Endothelial cell (in vitro differentiated cells): ENCODE results near the gene LCE3A. TPM values are rescaled to one million over a fixed set of nuclear protein-coding genes. Genes with fewer than 3 reads are reported as not detected.
"Not testable (repeated sequence)": the region's sequence is repeated elsewhere in the genome, so short reads cannot be mapped to it uniquely, and the experiment has no call there.

Source experiments
- DNase-seq: peaks from one replicate; pipeline ENCODE4 v3.0.0; 2021; ENCODE audit warnings: low spot score
- H3K27ac Mint-ChIP-seq: one replicate; pipeline ENCODE4 v1.8.0; 2021; ENCODE audit warnings: mixed read lengths, inconsistent platforms; ENCODE audit not compliant: unreplicated experiment
- H3K27me3 Mint-ChIP-seq: one replicate; pipeline ENCODE4 v1.8.0; 2021; ENCODE audit warnings: mild to moderate bottlenecking, moderate library complexity, mixed read lengths, inconsistent platforms; ENCODE audit not compliant: unreplicated experiment
- H3K36me3 Mint-ChIP-seq: one replicate; pipeline ENCODE4 v1.8.0; 2021; ENCODE audit warnings: mild to moderate bottlenecking, low read depth, mixed read lengths, inconsistent platforms; ENCODE audit not compliant: unreplicated experiment
- H3K4me1 Mint-ChIP-seq: one replicate; pipeline ENCODE4 v1.8.0; 2021; ENCODE audit warnings: mild to moderate bottlenecking, mixed read lengths, inconsistent platforms; ENCODE audit not compliant: unreplicated experiment
- H3K4me3 Mint-ChIP-seq: one replicate; pipeline ENCODE4 v1.8.0; 2021; ENCODE audit warnings: mild to moderate bottlenecking, mixed read lengths, inconsistent platforms; ENCODE audit not compliant: unreplicated experiment
- H3K9me3 Mint-ChIP-seq: one replicate; pipeline ENCODE4 v1.8.0; 2021; ENCODE audit warnings: mixed read lengths, inconsistent platforms; ENCODE audit not compliant: unreplicated experiment
- total RNA-seq: library from RNA; stranded (reverse); fragmentation: NEBNext Ultra II Directional; extraction: Animal tissue kit (Norgen Biotek cat#: 25700); gene quantifications from one replicate; pipeline ENCODE4 v1.2.1, GENCODE V29; 2021; ENCODE audit not compliant: unreplicated experiment
- TF ChIP-seq, protein P1 (sequence below): fragments of 200-600 bp; sonication (generic); IDR thresholded peaks from one replicate; pipeline ENCODE4 v1.5.0; 2021; ENCODE audit warnings: antibody characterized with exemption; ENCODE audit not compliant: unreplicated experiment

Gene LCE3A
- total RNA-seq, 1 donor from 2014 or later, result not detected

DNA sequence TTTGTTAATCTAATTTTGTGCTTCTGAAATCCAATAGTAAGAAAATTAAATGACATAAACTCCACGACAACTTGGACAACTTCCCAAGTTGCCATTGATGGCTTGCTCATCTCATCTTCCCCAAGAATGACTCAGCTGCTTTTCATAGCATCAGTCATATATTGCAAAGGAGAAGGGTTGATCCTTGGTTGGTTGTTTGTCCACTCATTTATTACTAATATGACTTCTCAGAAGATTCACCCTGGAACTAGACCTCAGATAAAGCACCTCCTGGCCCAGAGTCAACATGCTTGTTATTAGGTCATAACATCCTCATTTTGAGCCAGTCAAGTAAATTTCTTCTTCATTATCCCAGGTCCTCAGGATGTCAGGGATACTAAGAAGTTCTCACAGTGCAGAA is 40.3 kb downstream of the LCE3A start:
- DNase-seq, result no peak

DNA sequence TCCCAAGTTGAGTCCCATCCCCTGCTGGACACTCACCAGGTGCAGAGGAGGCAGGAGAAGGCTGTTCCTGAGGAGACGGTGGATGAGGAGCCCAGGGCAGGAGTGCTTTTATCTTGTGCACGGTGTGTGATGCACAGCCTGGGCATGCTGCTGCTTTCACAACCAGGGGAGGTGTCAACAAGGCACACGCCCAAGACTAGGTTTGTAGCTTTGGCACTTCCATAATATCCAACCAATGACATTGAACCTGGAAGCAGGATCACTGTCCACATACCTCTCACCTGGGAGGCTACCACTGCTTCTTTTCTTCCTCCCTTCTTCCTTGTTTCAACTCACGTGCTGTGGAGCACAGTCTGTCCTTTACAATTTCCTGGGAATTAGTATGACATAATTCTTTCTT is 42.5 kb downstream of the LCE3A start, which contains the start of gene LCE3D:
LCE3D (minus strand) TSS at position 84 of the 400 bp plus-strand sequence. CDS start 580 bp downstream, outside the sequence.
- H3K36me3 Mint-ChIP-seq, result no peaks in the 10 kb centered on the region
- H3K27me3 Mint-ChIP-seq, result no peaks in the 10 kb centered on the region
- no peak within 1 kb of the TSS for H3K27ac Mint-ChIP-seq
- H3K4me3 Mint-ChIP-seq, result no peak within 1 kb of the TSS
- TF ChIP-seq, protein P1, sequence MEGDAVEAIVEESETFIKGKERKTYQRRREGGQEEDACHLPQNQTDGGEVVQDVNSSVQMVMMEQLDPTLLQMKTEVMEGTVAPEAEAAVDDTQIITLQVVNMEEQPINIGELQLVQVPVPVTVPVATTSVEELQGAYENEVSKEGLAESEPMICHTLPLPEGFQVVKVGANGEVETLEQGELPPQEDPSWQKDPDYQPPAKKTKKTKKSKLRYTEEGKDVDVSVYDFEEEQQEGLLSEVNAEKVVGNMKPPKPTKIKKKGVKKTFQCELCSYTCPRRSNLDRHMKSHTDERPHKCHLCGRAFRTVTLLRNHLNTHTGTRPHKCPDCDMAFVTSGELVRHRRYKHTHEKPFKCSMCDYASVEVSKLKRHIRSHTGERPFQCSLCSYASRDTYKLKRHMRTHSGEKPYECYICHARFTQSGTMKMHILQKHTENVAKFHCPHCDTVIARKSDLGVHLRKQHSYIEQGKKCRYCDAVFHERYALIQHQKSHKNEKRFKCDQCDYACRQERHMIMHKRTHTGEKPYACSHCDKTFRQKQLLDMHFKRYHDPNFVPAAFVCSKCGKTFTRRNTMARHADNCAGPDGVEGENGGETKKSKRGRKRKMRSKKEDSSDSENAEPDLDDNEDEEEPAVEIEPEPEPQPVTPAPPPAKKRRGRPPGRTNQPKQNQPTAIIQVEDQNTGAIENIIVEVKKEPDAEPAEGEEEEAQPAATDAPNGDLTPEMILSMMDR, result no peak
- no peaks in the 10 kb centered on the region for H3K9me3 Mint-ChIP-seq
- DNase-seq, result no peak
- peaks cover 3% of the 10 kb centered on the region for H3K4me1 Mint-ChIP-seq

More for the DNA sequence above, 40.3 kb downstream of the LCE3A start:
- H3K27me3 Mint-ChIP-seq, result no peaks in the 10 kb centered on the region
- TF ChIP-seq, protein P1, result no peak
- H3K4me1 Mint-ChIP-seq, result peaks cover 3% of the 10 kb centered on the region
- H3K36me3 Mint-ChIP-seq, result no peaks in the 10 kb centered on the region
- H3K4me3 Mint-ChIP-seq, result no peak overlapping the region
- no peaks in the 10 kb centered on the region for H3K9me3 Mint-ChIP-seq
- H3K27ac Mint-ChIP-seq, result no peak overlapping the region

DNA sequence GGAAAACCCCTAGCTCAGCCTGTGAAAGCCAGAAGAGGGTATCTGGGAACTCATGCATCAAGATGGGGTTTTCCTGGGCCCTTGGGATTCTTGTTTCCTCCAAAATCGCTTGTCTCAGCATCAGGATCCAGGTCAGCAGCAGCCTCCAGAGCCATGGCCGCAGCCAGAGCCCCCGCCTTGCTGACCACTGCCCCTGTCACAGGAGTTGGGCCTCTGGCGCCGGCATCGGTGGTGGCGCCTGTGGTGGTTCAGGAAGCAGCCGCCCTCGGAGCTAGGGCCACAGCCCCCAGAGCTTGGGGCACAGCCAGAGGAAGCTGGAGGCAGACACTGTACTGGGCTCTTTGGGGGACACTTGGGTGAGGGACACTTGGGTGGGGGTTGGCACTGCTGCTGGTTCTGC is 43.4 kb downstream of the LCE3A start:
- H3K9me3 Mint-ChIP-seq, H3K36me3 Mint-ChIP-seq, H3K4me3 Mint-ChIP-seq, H3K27me3 Mint-ChIP-seq, H3K4me1 Mint-ChIP-seq, H3K27ac Mint-ChIP-seq, DNase-seq: not testable (repeated sequence)

DNA sequence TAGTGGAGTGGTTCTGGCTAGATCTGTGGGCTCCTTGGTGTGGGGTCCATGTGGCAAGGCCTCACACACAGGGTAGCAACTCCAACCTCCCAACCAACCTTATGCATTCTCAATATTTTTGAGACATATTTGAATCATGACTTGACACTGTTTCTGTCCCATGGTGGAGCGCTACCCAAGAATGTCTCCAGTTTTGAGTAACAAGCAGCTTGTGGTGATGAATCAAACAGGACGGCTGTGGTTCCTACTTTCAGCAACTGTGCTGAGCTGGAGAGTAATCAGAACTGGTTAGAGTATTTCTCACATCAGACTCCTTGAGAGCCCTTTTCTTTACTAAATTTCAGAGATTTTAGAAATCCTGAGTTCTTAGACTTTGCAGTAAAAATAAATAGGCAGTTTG is 45.7 kb downstream of the LCE3A start:
- no peak overlapping the region for H3K27ac Mint-ChIP-seq
- H3K27me3 Mint-ChIP-seq, result peaks cover 3% of the 10 kb centered on the region
- H3K9me3 Mint-ChIP-seq, result no peaks in the 10 kb centered on the region
- TF ChIP-seq, protein P1, result no peak
- H3K36me3 Mint-ChIP-seq, result no peaks in the 10 kb centered on the region
- no peak for DNase-seq
- peaks cover 3% of the 10 kb centered on the region for H3K4me1 Mint-ChIP-seq
- H3K4me3 Mint-ChIP-seq, result no peak overlapping the region

Other genes with a start within 250 kb of the LCE3A start
- not detected for gene CRNN, start 208.8 kb downstream of the LCE3A start, total RNA-seq
- gene LCE5A, start 112.3 kb downstream of the LCE3A start, total RNA-seq, result not detected
- gene CRCT1, start 108.6 kb downstream of the LCE3A start, total RNA-seq, result not detected
- gene LCE3E, start 56.3 kb downstream of the LCE3A start, total RNA-seq, result not detected
- not detected for gene LCE3D, start 42.6 kb downstream of the LCE3A start, total RNA-seq
- gene LCE3C, start 22.9 kb downstream of the LCE3A start, total RNA-seq, result not detected
- not detected for gene LCE3B, start 9.3 kb downstream of the LCE3A start, total RNA-seq
- not detected for gene LCE2D, start 40.3 kb upstream of the LCE3A start, total RNA-seq
- gene LCE2C, start 52.2 kb upstream of the LCE3A start, total RNA-seq, result not detected
- gene LCE2B, start 63.0 kb upstream of the LCE3A start, total RNA-seq, result not detected
- gene LCE2A, start 75.2 kb upstream of the LCE3A start, total RNA-seq, result not detected
- gene LCE4A, start 85.1 kb upstream of the LCE3A start, total RNA-seq, result not detected
- not detected for gene KPRP, start 134.9 kb upstream of the LCE3A start, total RNA-seq
- gene LCE1F, start 152.0 kb upstream of the LCE3A start, total RNA-seq, result not detected
- gene LCE1E, start 163.2 kb upstream of the LCE3A start, total RNA-seq, result not detected
- gene LCE1D, start 173.6 kb upstream of the LCE3A start, total RNA-seq, result not detected
- not detected for gene LCE1C, start 183.5 kb upstream of the LCE3A start, total RNA-seq
- not detected for gene LCE1B, start 188.9 kb upstream of the LCE3A start, total RNA-seq
- not detected for gene LCE1A, start 204.4 kb upstream of the LCE3A start, total RNA-seq
- not detected for gene LCE6A, start 219.8 kb upstream of the LCE3A start, total RNA-seq
- not detected for gene LCE7A, start 236.9 kb upstream of the LCE3A start, total RNA-seq